RWPE1 (cell line): ENCODE results near the gene CPTP.

Source experiments
- CTCF ChIA-PET: fragments of 350-600 bp; sonication (Branson Sonifier 250); formaldehyde crosslinking; extraction: SDS; loops from one replicate; lab custom pipeline; 2021; lab: Yijun Ruan, JAX
- POLR2A ChIA-PET: fragments of 400-600 bp; formaldehyde crosslinking; extraction: SDS; loops from one replicate; lab custom pipeline; 2020; ENCODE audit warnings: antibody characterized with exemption; ENCODE audit not compliant: low non-redundant PET; lab: Yijun Ruan, JAX
- DNase-seq: peaks from one replicate; pipeline ENCODE4 v3.0.0; 2012; ENCODE audit warnings: low spot score
- H3K27ac ChIP-seq: fragments of 450-650 bp; 2 replicates; pipeline ENCODE4 v1.5.1; 2017
- TF ChIP-seq, protein P1 (sequence below): fragments of 450-650 bp; conservative IDR thresholded peaks from 2 replicates; pipeline ENCODE4 v1.5.1; 2017; ENCODE audit warnings: low read depth, mild to moderate bottlenecking

The CPTP gene

DNA sequence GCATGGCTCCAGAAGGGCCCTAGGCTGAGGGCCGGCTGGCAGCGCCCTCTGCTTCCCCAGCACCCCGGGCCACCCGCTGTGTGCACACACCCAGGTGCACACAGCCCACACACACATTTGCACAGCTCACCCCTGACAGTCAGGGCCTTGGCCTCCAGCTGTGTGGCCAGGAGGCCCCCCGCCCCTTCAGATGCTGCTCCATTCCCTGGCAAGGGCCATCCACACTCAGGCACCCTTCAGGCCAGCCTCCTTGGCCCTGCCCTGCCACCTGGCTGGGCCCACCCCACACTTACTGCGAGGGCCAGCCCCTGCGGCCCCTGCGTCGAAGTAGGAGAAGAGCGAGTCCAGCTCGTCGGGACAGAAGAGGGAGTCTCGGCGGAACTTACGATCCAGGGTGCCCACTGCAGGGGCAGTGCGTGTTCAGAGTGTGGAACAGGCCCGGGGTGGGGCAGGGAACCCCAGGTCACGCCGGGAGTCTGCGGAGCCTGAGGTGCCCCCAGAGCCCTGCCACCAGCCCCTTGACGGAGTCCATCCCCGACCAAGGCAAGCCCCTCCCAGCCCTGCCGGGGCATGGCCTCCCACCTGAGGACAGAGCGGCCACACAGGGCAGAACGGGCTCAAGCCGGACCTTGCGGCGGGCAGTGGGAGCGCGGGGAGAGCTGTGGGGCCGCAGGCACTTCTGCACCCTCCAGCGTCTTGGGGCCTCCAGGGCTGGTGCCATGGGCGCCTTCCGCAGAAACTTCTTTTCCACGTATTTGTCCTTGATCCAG lies 29.3 kb upstream of the CPTP start:
- peak overlapping the region; percentile 37 for H3K27ac ChIP-seq
- TF ChIP-seq, protein P1, sequence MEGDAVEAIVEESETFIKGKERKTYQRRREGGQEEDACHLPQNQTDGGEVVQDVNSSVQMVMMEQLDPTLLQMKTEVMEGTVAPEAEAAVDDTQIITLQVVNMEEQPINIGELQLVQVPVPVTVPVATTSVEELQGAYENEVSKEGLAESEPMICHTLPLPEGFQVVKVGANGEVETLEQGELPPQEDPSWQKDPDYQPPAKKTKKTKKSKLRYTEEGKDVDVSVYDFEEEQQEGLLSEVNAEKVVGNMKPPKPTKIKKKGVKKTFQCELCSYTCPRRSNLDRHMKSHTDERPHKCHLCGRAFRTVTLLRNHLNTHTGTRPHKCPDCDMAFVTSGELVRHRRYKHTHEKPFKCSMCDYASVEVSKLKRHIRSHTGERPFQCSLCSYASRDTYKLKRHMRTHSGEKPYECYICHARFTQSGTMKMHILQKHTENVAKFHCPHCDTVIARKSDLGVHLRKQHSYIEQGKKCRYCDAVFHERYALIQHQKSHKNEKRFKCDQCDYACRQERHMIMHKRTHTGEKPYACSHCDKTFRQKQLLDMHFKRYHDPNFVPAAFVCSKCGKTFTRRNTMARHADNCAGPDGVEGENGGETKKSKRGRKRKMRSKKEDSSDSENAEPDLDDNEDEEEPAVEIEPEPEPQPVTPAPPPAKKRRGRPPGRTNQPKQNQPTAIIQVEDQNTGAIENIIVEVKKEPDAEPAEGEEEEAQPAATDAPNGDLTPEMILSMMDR: no peak
- POLR2A ChIA-PET: no interaction called here
- no peak for DNase-seq
- CTCF ChIA-PET: interaction anchor here (1.0 kb wide), 1 partner anchor 31 kb away, joined by 3 read pairs; no protein-coding TSS in a partner anchor

DNA sequence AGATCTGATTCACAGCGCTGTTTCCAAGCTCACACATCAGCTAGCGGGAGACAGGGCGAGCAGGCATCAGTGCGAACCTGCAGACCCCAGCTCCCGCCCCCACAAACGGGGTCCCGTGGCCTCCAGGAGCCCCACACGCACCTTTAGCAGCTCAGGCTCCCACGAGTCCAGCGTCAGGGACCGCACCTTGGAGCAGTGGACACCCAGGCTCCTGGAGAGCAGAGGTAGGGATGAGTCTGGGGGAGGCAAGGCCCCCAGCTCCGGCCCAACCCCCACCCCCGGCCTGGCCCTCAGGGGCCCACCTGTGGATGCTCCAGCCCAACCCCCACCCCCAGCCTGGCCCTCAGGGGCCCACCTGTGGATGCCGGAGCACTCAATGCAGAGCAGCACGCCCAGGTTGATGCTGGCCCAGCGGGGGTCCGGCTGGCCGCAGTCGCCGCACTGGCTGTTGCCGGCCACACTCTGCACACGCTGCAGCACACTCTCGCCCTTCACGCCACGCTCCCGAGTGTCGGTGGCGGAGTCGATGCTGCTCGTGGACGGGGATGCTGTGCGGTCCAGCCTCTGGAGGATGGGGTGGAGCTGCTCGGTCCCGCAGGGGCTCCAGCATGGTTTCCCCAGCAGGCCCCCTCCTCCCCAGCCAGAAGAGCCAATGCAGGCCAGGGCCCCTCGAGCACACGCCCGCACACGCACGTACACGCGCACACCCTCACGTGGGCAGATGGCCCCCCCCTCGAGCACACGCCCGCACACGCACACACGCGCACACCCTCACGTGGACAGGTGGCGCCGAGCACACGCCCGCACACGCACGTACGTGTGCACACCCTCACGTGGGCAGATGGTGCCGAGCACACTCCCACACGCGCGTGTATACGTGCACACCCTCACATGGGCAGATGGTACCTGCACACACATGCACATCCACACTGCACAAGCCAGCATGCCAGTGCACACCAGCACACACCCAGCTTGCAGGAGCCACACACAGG lies 28.2 kb upstream of the CPTP start:
- TF ChIP-seq, protein P1: no peak
- ChIA-PET CTCF (no interaction called here), POLR2A (no interaction called here)
- no peak for DNase-seq
- peak overlapping the region; percentile 37 for H3K27ac ChIP-seq

DNA sequence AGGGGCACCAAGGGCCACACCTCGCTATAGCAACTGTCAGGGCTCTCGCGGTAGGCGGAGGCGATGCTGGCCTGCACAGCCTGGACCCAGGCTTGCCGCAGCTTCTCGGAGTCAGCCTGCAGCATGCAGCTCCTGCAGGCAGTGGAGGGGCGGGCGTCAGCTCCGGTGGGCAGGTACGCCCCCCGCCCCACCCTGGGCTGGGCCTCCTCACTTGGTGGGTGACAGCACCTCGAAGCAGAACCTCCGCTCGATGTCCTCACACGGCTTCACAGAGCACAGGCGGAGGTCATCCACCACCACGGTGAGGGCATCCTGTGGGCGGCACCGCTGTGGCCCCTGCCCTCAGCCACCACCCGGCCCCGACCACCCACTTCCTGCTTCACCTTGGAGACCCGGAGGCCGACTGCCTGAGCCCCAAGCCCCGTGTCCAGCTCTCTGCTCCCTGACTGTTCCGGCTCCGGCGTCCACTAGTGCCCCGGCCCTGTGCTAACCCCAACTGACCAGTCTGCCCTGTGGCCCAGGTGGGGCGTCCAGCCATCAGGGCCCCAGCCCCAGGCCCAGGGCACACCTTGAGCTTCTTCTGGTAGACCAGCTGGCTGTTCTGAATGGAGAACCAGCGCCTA lies 26.7 kb upstream of the CPTP start:
- H3K27ac ChIP-seq: peak overlapping the region; percentile 27
- TF ChIP-seq, protein P1: no peak
- POLR2A ChIA-PET: no interaction called here
- CTCF ChIA-PET: interaction anchor here (1.1 kb wide), 1 partner anchor 46 kb away, joined by 6 read pairs; no protein-coding TSS in a partner anchor
- no peak for DNase-seq

DNA sequence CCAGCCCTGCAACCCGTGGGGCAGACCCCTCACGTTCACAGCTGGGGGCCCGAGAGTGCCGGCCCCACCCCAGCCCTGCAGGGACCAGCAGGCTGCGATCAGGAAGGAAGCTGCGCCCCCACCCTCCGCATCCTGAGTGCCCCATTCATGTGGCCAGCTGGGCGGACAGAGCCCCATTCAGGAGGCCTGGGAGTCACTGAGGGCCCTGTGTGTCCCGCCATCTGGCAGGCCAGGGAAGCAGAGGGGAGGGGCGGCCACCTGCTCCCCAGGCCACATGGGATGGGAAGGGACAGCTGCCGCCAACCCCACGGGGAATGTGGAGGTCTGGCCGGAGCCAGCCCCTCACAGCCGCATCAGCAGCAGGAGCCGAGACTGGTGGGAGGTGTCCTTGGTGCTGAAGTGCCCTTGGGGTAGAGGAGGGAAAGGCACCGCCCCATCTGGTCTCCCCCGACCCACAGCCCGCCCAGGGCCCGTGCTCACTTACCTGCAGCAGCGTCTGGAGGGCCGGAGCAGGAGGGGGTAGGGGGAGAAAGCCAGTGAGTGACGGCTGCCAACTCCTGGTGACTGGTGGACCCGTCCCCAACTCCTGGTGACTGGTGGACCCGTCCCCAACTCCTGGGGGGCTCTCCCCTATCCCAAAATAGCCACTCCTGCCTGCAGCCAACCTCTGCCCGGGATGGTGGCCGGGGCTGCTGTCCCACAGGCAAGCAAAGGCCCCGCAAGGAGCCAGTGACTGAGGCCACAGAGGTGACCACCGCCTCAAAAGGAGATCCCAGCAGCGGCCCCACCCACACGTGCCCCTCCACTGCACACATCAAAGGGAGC lies 25.5 kb upstream of the CPTP start:
- ChIA-PET CTCF (interaction anchor here (0.6 to 1.5 kb wide), 4 partner anchors 8 to 50 kb away, joined by 3 to 7 read pairs (median 4); no protein-coding TSS in a partner anchor), POLR2A (no interaction called here)
- H3K27ac ChIP-seq: peak overlapping the region; percentile 100
- no peak for DNase-seq
- TF ChIP-seq, protein P1: no peak

DNA sequence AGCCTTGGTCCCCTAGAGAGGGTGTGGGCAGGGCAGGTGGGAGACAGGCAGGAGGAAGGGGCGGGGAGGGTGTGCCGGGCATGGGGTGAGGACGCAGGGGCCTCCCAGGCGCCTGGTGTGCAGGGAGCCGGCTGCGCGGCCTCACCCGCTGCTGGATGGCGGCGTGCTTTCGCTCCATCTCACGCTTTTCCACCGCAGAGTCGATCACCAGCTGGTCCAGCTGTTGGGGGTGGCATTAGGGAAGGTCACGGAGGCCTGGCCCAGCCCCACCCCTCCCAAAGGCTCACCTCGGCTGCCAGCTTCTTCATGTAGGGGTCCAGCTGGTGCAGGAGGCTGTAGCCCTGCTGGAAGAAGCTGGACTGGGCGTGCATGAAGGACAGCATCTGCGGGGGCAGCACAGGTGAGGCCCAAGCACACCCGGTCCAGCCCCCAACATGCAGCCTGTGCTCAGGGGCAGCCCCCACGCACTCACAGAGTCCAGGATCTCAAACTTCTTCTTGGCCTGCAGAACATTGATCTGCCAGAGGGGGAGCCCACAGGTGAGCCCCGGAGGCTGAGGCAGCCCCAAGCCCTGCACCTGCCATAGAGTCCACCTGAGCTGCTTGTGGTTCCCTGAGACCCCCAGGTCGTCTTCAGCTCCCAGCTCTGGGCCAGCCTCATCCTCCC lies 24.8 kb upstream of the CPTP start:
- peak overlapping the region; percentile 100 for H3K27ac ChIP-seq
- no peak for DNase-seq
- ChIA-PET POLR2A (no interaction called here), CTCF (interaction anchor here (0.6 to 1.5 kb wide), 4 partner anchors 8 to 184 kb away, joined by 3 to 7 read pairs (median 4); partner anchors contain the start of gene C1orf159)
- TF ChIP-seq, protein P1: peak; percentile 39
